T-cell (primary cell): ENCODE measurements around the gene DLG1. TPM values are rescaled to one million over a fixed set of nuclear protein-coding genes. Genes with fewer than 3 reads are reported as not detected.

Source experiments
- ATAC-seq, 4 experiments: fragments of 200-7000 bp in 3 of 4; fragments of 150-1000 bp in 1 of 4; cut with Tn5 transposase; replicated peaks in 1 of 4; 1 replicate in 3 of 4; 2 replicates in 1 of 4; pipeline ENCODE4 v1.10.0; 2021; ENCODE audit warnings: moderate library complexity in 3 of 4, mild to moderate bottlenecking in 2 of 4, moderate number of reproducible peaks in 1 of 4
- CTCF ChIA-PET, 2 donors: fragments of 300-600 bp; sonication (Branson Sonifier 250); formaldehyde crosslinking; loops; one replicate each; lab custom pipeline; 2022; ENCODE audit warnings: antibody characterized with exemption in 2 of 2; lab: Charles Lee
- POLR2A ChIA-PET, 2 donors: fragments of 300-600 bp; sonication (Branson Sonifier 250); formaldehyde crosslinking; loops; one replicate each; lab custom pipeline; 2022; ENCODE audit warnings: antibody characterized with exemption in 2 of 2; lab: Charles Lee
- DNase-seq, 35 experiments: peaks; one replicate each; pipeline versions ENCODE4 v3.0.0 to v3.0.0-alpha.2; 2013 to 2023
- H3K27ac ChIP-seq: one replicate; pipeline ENCODE4 v1.5.1; 2013; ENCODE audit warnings: low read length
- H3K27me3 ChIP-seq, 2 experiments: replicated peaks in 1 of 2; 1 replicate in 1 of 2; 2 replicates in 1 of 2; pipeline versions ENCODE4 v1.6.1 to v1.7.0; 2013; ENCODE audit warnings: low read length in 1 of 2, mixed read lengths in 1 of 2; ENCODE audit not compliant: control insufficient read depth in 2 of 2, insufficient read depth in 2 of 2; ENCODE audit errors: extremely low read depth in 1 of 2
- H3K36me3 ChIP-seq, 2 donors: 1 replicate in 1 of 2; 2 replicates in 1 of 2; pipeline versions ENCODE4 v1.6.1 to v1.7.0; 2013; ENCODE audit warnings: low read length in 1 of 2; ENCODE audit not compliant: control insufficient read depth in 2 of 2, insufficient read depth in 1 of 2; ENCODE audit errors: extremely low read depth in 1 of 2
- H3K4me1 ChIP-seq, 2 experiments: 1 replicate in 1 of 2; 2 replicates in 1 of 2; pipeline versions ENCODE4 v1.6.1 to v1.7.0; 2013; ENCODE audit warnings: low read length in 2 of 2, mixed read lengths in 1 of 2; ENCODE audit not compliant: insufficient read depth in 2 of 2, control insufficient read depth in 1 of 2; ENCODE audit errors: extremely low read depth in 1 of 2
- H3K4me3 ChIP-seq, 2 donors: 1 replicate in 1 of 2; 2 replicates in 1 of 2; pipeline versions ENCODE4 v1.5.1 to v1.7.0; 2013; ENCODE audit warnings: mild to moderate bottlenecking in 2 of 2, low read length in 1 of 2, moderate library complexity in 1 of 2; ENCODE audit not compliant: control insufficient read depth in 1 of 2; ENCODE audit errors: extremely low read depth in 1 of 2
- H3K9me3 ChIP-seq: 2 replicates; pipeline ENCODE4 v1.7.0; 2013
- H3K27ac Mint-ChIP-seq, 2 donors: one replicate each; pipeline ENCODE4 v1.8.0; 2020 to 2021; ENCODE audit warnings: mild to moderate bottlenecking in 2 of 2, mixed read lengths in 2 of 2
- H3K27me3 Mint-ChIP-seq, 2 donors: one replicate each; pipeline ENCODE4 v1.8.0; 2021 to 2022; ENCODE audit warnings: mixed read lengths in 2 of 2
- H3K36me3 Mint-ChIP-seq: one replicate; pipeline ENCODE4 v1.8.0; 2021; ENCODE audit warnings: mixed read lengths
- H3K4me1 Mint-ChIP-seq, 3 donors: one replicate each; pipeline ENCODE4 v1.8.0; 2020 to 2022; ENCODE audit warnings: mixed read lengths in 3 of 3, mild to moderate bottlenecking in 1 of 3
- H3K4me3 Mint-ChIP-seq, 3 donors: one replicate each; pipeline ENCODE4 v1.8.0; 2020 to 2022; ENCODE audit warnings: mild to moderate bottlenecking in 3 of 3, mixed read lengths in 3 of 3, moderate library complexity in 3 of 3
- H3K9me3 Mint-ChIP-seq, 3 donors: one replicate each; pipeline ENCODE4 v1.8.0; 2020 to 2022; ENCODE audit warnings: mixed read lengths in 3 of 3
- WGBS: methylation state at CpG from one replicate; pipeline ENCODE4 v1.1.5; 2013; ENCODE audit warnings: missing lambda C conversion rate; ENCODE audit not compliant: insufficient coverage; 5-methylcytosine and 5-hydroxymethylcytosine counted together
- total RNA-seq, 35 experiments: library from RNA in 6 of 35; stranded (reverse) in 6 of 35; fragments of 120-200 nt in 1 of 35; gene quantifications; one replicate each; pipeline versions ENCODE4 v1.2.1 to v1.2.4 and lab custom pipeline; 2013 to 2026

DLG1 gene
- total RNA-seq, 5 donors from 2014 or later (not counting 1 experiment from before 2014, with no cell fraction given) = 65.5 to 96.5 (median 68.4) TPM

- Mint-ChIP-seq H3K9me3 (no peaks in the 10 kb centered on the region), H3K27me3 (peaks cover 4 to 5% of the 10 kb centered on the region in 2 donors), H3K27ac (no peak overlapping the region), H3K4me3 (peak overlapping the region; percentile 71 to 74 (median 73)), H3K4me1 (peaks cover 5 to 21% (median 13%) of the 10 kb centered on the region in 3 donors), H3K36me3 (no peaks in the 10 kb centered on the region)
- H3K27ac ChIP-seq = no peak overlapping the region
- ATAC-seq (no peak), DNase-seq (no peak)
- ChIA-PET CTCF (interaction anchor here in 1 of 2 donors (1.9 kb wide), 1 partner anchor 17 kb away, joined by 4 read pairs; no protein-coding TSS in a partner anchor), POLR2A (no interaction called here)
- peaks cover 0 to 42% of the 10 kb centered on the region in 2 experiments for H3K27me3 ChIP-seq
- H3K4me1 ChIP-seq = peaks cover 2 to 31% of the 10 kb centered on the region in 2 experiments
- no peaks in the 10 kb centered on the region for H3K9me3 ChIP-seq
- H3K36me3 ChIP-seq = no peaks in the 10 kb centered on the region
- no peak overlapping the region for H3K4me3 ChIP-seq
- WGBS = 91% methylated on average over 14 of the region's 22 CpGs
These were observed 270.3 kb downstream of the DLG1 start for GRCh38 chr3:197027896-197028727.

GRCh38 chr3:197027151-197027895 is 271.1 kb downstream of the DLG1 start:
- H3K4me3 Mint-ChIP-seq = peak overlapping the region in 1 of 3 donors; percentile 35
- ChIA-PET POLR2A (no interaction called here), CTCF (no interaction called here)
- peaks cover 0 to 48% of the 10 kb centered on the region in 2 experiments for H3K27me3 ChIP-seq
- ATAC-seq = no peak
- H3K27ac Mint-ChIP-seq = no peak overlapping the region
- H3K36me3 ChIP-seq = no peaks in the 10 kb centered on the region
- H3K4me1 ChIP-seq = peaks cover 3 to 39% of the 10 kb centered on the region in 2 experiments
- no peak for DNase-seq
- no peaks in the 10 kb centered on the region for H3K9me3 Mint-ChIP-seq
- H3K27ac ChIP-seq = no peak overlapping the region
- WGBS = 99% methylated on average over 27 of the region's 29 CpGs
- no peaks in the 10 kb centered on the region for H3K36me3 Mint-ChIP-seq
- H3K9me3 ChIP-seq = no peaks in the 10 kb centered on the region
- peaks cover 4 to 6% of the 10 kb centered on the region in 2 donors for H3K27me3 Mint-ChIP-seq
- H3K4me3 ChIP-seq = no peak overlapping the region
- peaks cover 8 to 23% (median 18%) of the 10 kb centered on the region in 3 donors for H3K4me1 Mint-ChIP-seq

GRCh38 chr3:197026481-197026866 is 271.9 kb downstream of the DLG1 start:
- ATAC-seq (no peak), DNase-seq (no peak)
- Mint-ChIP-seq H3K36me3 (no peaks in the 10 kb centered on the region), H3K4me3 (no peak overlapping the region), H3K9me3 (no peaks in the 10 kb centered on the region), H3K4me1 (peaks cover 8 to 23% (median 18%) of the 10 kb centered on the region in 3 donors), H3K27me3 (peaks cover 4 to 6% of the 10 kb centered on the region in 2 donors), H3K27ac (no peak overlapping the region)
- no peak overlapping the region for H3K27ac ChIP-seq
- WGBS = 92% methylated on average over 4 of the region's 9 CpGs
- peaks cover 3 to 39% of the 10 kb centered on the region in 2 experiments for H3K4me1 ChIP-seq
- no peaks in the 10 kb centered on the region for H3K9me3 ChIP-seq
- no peaks in the 10 kb centered on the region for H3K36me3 ChIP-seq
- CTCF ChIA-PET = no interaction called here
- no peak overlapping the region for H3K4me3 ChIP-seq
- H3K27me3 ChIP-seq = peaks cover 0 to 55% of the 10 kb centered on the region in 2 experiments
- POLR2A ChIA-PET = no interaction called here

DNA sequence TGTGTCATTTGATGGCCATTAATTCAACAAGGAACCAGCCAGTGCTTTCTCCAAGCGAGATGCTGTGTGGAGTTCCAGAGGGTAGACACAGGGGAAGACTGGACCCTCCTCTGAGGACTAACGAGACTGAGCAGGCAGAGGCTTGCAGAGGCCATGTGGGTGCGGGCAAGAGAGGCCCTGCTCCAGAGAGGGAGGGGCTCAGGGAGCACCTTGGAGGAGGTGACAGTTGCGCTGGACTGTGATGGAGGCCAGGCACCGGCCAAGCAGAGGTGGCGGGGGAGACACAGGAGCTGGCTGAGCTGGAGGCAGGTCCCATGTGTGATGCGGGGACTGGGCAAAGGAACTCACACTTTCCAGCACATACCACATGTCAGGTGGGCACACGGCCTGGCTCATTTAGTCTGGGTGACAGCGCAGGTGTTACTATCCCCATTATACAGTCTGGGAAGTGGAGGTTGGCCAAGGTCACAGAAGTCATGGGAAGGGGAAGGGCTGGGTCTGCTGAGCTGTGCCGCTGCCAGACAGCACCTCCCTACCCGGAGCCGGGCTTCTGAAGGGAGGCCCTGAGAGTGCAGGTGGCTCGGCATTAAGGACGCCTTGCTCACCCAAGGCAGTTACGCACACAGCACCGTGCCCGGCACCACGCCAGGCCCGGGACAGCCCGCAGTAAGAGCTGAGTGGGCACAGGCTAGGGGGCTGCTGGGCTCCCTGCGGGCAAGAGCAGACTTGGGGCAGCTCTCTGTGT is 272.5 kb downstream of the DLG1 start:
- Histone ChIP-seq H3K4me1 (peaks cover 3 to 39% of the 10 kb centered on the region in 2 experiments), H3K9me3 (no peaks in the 10 kb centered on the region), H3K36me3 (no peaks in the 10 kb centered on the region), H3K4me3 (no peak overlapping the region), H3K27me3 (peaks cover 0 to 49% of the 10 kb centered on the region in 2 experiments), H3K27ac (no peak overlapping the region)
- Mint-ChIP-seq H3K27ac (no peak overlapping the region), H3K4me1 (peaks cover 8 to 21% (median 18%) of the 10 kb centered on the region in 3 donors), H3K4me3 (no peak overlapping the region), H3K36me3 (no peaks in the 10 kb centered on the region), H3K27me3 (peaks cover 4 to 6% of the 10 kb centered on the region in 2 donors), H3K9me3 (no peaks in the 10 kb centered on the region)
- ATAC-seq (no peak), DNase-seq (no peak)
- ChIA-PET POLR2A (no interaction called here), CTCF (no interaction called here)
- 92% methylated on average over 18 of the region's 21 CpGs for WGBS

DNA sequence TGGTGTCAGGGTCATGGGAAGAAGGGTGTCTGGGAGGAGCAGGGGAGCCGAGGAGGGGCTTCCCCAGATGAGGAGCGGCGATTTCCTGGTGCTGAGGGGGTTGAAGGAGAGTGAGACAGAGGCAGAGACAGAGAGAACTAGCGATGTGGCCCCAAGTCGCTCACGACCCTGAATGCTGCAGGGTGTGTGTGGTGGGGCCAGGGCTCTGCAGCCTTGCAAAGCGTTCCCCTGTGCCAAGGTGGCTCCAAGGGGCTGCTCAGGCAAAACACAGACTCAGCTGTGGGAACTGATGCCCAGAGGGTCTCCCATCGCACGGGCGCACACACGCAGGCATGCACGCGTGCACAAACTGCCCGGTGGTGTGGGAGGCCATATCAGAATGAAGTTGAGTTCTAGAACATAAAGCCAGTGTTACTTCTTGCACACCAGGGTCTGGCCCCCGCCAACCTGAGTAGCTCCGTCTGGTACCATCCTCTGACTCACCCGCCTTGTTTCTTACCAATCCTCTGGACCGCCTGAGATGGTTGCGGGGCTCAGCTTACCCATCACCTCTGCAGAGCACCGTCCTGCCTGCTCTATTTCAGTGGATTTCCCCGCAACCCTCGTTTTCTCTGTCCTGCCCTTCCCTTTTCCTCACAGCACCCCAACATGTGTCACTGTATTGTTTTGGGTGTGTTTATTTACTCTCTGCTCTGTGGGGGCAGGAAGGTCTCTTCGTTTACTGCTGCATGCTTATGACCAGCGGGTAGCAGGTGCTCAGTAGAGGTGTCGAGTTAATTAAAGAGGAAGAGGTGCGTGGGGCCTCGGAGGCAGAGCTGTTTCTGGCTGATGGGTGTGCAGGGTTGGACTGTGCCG is 273.3 kb downstream of the DLG1 start:
- no peak for DNase-seq
- Mint-ChIP-seq H3K4me3 (no peak overlapping the region), H3K9me3 (no peaks in the 10 kb centered on the region), H3K36me3 (no peaks in the 10 kb centered on the region), H3K27ac (no peak overlapping the region), H3K4me1 (peaks cover 8 to 19% (median 18%) of the 10 kb centered on the region in 3 donors), H3K27me3 (peaks cover 4 to 6% of the 10 kb centered on the region in 2 donors)
- Histone ChIP-seq H3K9me3 (no peaks in the 10 kb centered on the region), H3K4me3 (no peak overlapping the region), H3K27ac (no peak overlapping the region), H3K4me1 (peaks cover 3 to 37% of the 10 kb centered on the region in 2 experiments), H3K36me3 (no peaks in the 10 kb centered on the region), H3K27me3 (peaks cover 0 to 43% of the 10 kb centered on the region in 2 experiments)
- WGBS = 93% methylated on average over 22 of the region's 28 CpGs
- ATAC-seq = no peak
- ChIA-PET CTCF (no interaction called here), POLR2A (no interaction called here)
